Measurements from ENCODE around the gene ALOX12B.

ALOX12B gene

GRCh38 chr17:8057691-8058114, 29.8 kb downstream of the ALOX12B start:
- H4K20me1 ChIP-seq (ENCODE audit: low read depth, low read length), result no peaks in the 10 kb centered on the region
- H3K9ac ChIP-seq (ENCODE audit: low read length), result no peak overlapping the region
- no peaks in the 10 kb centered on the region for H3K79me2 ChIP-seq (ENCODE audit: insufficient read depth, low read length)
- no peak overlapping the region for H3K4me2 ChIP-seq (ENCODE audit: low read depth, low read length, poor library complexity, severe bottlenecking)
- H3F3A ChIP-seq (ENCODE audit: insufficient read depth), result no peaks in the 10 kb centered on the region
- no peak overlapping the region for H3K27ac ChIP-seq (ENCODE audit: low read depth, low read length)
- H3K4me3 ChIP-seq (ENCODE audit: insufficient read depth, low read length, poor library complexity, severe bottlenecking), result no peak overlapping the region
- H3K9me3 ChIP-seq (ENCODE audit: insufficient read depth, low read length), result no peaks in the 10 kb centered on the region
- H2AFZ ChIP-seq (ENCODE audit: low read depth, low read length, severe bottlenecking), result no peak overlapping the region
- TF ChIP-seq EZH2phosphoT487 (conservative IDR thresholded peaks at IDR 0.05; ENCODE audit: low read length), result no peak
- TF ChIP-seq, protein P1, sequence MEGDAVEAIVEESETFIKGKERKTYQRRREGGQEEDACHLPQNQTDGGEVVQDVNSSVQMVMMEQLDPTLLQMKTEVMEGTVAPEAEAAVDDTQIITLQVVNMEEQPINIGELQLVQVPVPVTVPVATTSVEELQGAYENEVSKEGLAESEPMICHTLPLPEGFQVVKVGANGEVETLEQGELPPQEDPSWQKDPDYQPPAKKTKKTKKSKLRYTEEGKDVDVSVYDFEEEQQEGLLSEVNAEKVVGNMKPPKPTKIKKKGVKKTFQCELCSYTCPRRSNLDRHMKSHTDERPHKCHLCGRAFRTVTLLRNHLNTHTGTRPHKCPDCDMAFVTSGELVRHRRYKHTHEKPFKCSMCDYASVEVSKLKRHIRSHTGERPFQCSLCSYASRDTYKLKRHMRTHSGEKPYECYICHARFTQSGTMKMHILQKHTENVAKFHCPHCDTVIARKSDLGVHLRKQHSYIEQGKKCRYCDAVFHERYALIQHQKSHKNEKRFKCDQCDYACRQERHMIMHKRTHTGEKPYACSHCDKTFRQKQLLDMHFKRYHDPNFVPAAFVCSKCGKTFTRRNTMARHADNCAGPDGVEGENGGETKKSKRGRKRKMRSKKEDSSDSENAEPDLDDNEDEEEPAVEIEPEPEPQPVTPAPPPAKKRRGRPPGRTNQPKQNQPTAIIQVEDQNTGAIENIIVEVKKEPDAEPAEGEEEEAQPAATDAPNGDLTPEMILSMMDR (IDR thresholded peaks at IDR 0.05; ENCODE audit: insufficient read depth, low read length, poor library complexity, severe bottlenecking), result peak; percentile 41
- no peaks in the 10 kb centered on the region for H3K9me2 ChIP-seq (replicated peaks; ENCODE audit: insufficient read depth, low read length)
- no peaks in the 10 kb centered on the region for H3K36me3 ChIP-seq (ENCODE audit: low read length)
- H3K27me3 ChIP-seq (ENCODE audit: low read length), result no peaks in the 10 kb centered on the region

DNA sequence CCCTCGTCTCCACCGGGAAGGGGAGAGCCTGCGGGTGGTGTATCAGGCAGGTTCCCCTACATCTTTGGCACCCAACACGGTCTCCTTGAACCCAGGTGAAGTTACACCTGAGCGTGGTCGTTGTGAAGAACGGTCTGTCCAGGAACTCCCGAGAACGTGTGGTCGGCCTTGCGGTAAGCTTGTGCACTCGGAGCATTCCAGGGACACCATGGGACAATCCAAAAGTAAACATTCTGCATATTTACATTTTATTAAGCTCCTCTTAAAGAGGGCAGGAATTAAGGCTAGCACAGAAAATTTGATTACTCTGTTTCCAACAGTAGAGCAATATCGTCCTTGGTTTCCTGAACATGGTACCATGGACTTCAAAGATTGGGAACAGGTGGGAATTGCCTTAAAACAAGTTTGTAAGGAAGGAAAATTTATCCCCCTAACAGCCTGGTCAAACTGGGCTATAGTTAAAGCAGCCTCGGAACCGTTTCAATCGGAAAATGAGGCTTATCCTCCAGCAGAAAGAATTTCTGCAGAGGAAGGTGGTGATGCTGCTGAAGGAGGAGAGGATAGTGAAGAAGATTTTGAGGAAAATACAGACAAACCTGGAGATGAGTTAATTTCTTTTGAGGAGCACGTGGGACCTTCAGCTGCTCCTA, 30.4 kb downstream of the ALOX12B start:
- Histone ChIP-seq H3K36me3 (ENCODE audit: low read length) (no peaks in the 10 kb centered on the region), H3K9me3 (ENCODE audit: insufficient read depth, low read length) (no peaks in the 10 kb centered on the region), H3K27me3 (ENCODE audit: low read length) (no peaks in the 10 kb centered on the region), H3K79me2 (ENCODE audit: insufficient read depth, low read length) (no peaks in the 10 kb centered on the region), H3K27ac (ENCODE audit: low read depth, low read length) (no peak overlapping the region), H3K4me3 (ENCODE audit: insufficient read depth, low read length, poor library complexity, severe bottlenecking) (no peak overlapping the region), H4K20me1 (ENCODE audit: low read depth, low read length) (no peaks in the 10 kb centered on the region), H3K9me2 (replicated peaks; ENCODE audit: insufficient read depth, low read length) (no peaks in the 10 kb centered on the region), H3F3A (ENCODE audit: insufficient read depth) (no peaks in the 10 kb centered on the region), H2AFZ (ENCODE audit: low read depth, low read length, severe bottlenecking) (no peak overlapping the region), H3K4me2 (ENCODE audit: low read depth, low read length, poor library complexity, severe bottlenecking) (no peak overlapping the region), H3K9ac (ENCODE audit: low read length) (no peak overlapping the region)
- TF ChIP-seq, protein P1 (IDR thresholded peaks at IDR 0.05; ENCODE audit: insufficient read depth, low read length, poor library complexity, severe bottlenecking), result no peak
- TF ChIP-seq EZH2phosphoT487 (conservative IDR thresholded peaks at IDR 0.05; ENCODE audit: low read length), result no peak

DNA sequence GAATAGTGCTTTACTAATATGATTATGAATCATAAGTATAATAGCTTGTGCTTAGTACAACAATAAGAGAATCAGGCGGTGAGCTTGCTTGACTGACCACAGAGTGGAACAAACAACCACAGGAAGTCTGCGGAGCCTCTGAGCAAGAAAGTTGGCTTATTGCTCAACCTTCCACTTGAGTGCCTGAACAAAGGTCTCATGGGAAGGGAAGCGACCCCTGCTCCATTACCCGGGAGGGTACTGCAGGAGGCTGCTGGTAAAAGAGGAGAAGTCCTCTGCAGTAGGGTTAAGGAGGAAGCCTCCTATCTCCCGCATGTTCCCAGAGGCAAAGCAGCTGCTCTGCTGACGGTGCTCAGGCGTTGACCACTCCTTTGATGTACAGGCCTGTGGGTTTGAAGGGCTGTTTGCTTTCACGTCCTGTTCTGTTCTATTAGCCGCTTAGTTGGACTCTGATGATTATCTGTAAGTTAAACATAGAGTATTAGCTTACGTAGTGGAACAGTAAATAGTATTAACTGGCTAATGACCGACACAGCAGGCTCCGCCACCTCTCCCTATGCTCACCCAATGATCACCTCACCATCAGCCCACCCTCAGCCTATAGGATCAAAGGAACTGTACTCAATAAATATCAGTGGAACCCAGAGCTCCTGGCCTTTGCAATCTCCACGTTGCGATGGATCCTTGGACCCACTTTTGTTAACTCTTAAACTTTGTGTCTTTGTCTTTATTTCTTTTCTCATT, 31.1 kb downstream of the ALOX12B start:
- no peak overlapping the region for H3K27ac ChIP-seq (ENCODE audit: low read depth, low read length)
- TF ChIP-seq, protein P1 (IDR thresholded peaks at IDR 0.05; ENCODE audit: insufficient read depth, low read length, poor library complexity, severe bottlenecking), result no peak
- TF ChIP-seq EZH2phosphoT487 (conservative IDR thresholded peaks at IDR 0.05; ENCODE audit: low read length), result no peak
- H3K9me3 ChIP-seq (ENCODE audit: insufficient read depth, low read length), result no peaks in the 10 kb centered on the region
- no peak overlapping the region for H3K4me2 ChIP-seq (ENCODE audit: low read depth, low read length, poor library complexity, severe bottlenecking)
- no peaks in the 10 kb centered on the region for H3K27me3 ChIP-seq (ENCODE audit: low read length)
- no peaks in the 10 kb centered on the region for H4K20me1 ChIP-seq (ENCODE audit: low read depth, low read length)
- H3K9me2 ChIP-seq (replicated peaks; ENCODE audit: insufficient read depth, low read length), result no peaks in the 10 kb centered on the region
- H3K9ac ChIP-seq (ENCODE audit: low read length), result no peak overlapping the region
- no peak overlapping the region for H2AFZ ChIP-seq (ENCODE audit: low read depth, low read length, severe bottlenecking)
- H3K36me3 ChIP-seq (ENCODE audit: low read length), result no peaks in the 10 kb centered on the region
- H3K79me2 ChIP-seq (ENCODE audit: insufficient read depth, low read length), result no peaks in the 10 kb centered on the region
- no peak overlapping the region for H3K4me3 ChIP-seq (ENCODE audit: insufficient read depth, low read length, poor library complexity, severe bottlenecking)
- H3F3A ChIP-seq (ENCODE audit: insufficient read depth), result no peaks in the 10 kb centered on the region
